ENCODE data around the gene NCOA6.

DNA sequence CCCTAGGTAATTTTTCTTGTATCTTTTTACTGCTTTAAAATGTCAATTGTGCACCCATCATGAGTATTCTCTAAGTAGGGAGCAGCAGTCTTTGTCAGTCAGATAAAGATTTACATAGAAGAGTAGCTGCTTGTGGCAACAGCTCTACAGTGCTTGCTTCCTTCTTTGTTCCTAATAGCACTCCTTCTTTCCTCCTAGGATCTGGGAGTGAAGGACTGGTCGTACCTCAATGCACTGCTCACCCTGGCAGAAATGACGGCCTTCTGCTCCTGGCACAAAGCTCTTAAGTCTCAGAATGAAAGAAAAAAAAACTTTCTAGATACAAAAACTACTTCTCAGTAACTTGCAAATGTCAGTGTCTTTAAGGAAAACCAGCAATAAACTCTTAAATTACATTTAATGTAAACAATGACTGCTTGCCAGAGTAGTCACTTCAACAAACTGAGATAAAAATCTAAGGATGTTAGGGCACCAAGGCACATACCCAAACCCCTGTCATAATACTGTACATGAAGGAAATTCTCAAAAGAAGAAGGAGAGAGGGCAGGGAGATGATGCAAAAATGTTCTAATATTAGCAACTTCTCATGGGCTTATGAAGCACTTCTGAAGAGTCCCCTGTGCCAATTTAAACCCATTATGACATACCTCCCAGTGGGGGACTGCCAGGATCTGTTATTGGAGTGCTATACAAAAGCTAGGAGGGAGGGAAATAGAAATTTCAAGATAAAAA lies 34.0 kb downstream of the NCOA6 start:
- TF ChIP-seq, protein P1, sequence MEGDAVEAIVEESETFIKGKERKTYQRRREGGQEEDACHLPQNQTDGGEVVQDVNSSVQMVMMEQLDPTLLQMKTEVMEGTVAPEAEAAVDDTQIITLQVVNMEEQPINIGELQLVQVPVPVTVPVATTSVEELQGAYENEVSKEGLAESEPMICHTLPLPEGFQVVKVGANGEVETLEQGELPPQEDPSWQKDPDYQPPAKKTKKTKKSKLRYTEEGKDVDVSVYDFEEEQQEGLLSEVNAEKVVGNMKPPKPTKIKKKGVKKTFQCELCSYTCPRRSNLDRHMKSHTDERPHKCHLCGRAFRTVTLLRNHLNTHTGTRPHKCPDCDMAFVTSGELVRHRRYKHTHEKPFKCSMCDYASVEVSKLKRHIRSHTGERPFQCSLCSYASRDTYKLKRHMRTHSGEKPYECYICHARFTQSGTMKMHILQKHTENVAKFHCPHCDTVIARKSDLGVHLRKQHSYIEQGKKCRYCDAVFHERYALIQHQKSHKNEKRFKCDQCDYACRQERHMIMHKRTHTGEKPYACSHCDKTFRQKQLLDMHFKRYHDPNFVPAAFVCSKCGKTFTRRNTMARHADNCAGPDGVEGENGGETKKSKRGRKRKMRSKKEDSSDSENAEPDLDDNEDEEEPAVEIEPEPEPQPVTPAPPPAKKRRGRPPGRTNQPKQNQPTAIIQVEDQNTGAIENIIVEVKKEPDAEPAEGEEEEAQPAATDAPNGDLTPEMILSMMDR (IDR thresholded peaks at IDR 0.05; ENCODE audit: low read depth, low read length, poor library complexity, severe bottlenecking): no peak
- TF ChIP-seq EZH2phosphoT487 (IDR thresholded peaks at IDR 0.05; ENCODE audit: borderline replicate concordance, low read length): no peak

Measured in DOHH2 (cell line).